ENCODE data around the gene CHRNA5. TPM values are rescaled to one million over a fixed set of nuclear protein-coding genes. Genes with fewer than 3 reads are reported as not detected.
"Not testable (repeated sequence)": the region's sequence is repeated elsewhere in the genome, so short reads cannot be mapped to it uniquely, and the experiment has no call there.

Gene CHRNA5
- total and polyA plus RNA-seq, 2 experiments from 2014 or later: 0.24 to 1.3 TPM

DNA sequence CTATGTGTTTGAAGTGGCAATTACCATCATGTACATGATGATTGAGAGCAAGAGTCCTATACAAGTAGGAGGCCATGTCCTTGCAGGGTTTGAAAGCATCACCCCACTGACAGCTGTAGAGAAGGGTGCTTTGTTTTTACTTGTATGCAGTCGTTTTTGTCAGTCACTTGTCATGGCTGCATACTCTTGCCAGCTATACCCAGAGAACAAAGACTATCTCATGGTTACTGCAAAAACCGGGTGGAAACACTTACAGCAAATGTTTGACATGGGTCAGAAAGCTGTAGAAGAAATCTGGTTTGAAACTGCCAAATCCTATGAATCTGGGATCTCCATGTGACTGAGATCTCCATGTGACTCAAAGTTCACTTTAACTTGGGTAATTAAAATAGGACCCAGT lies 32.0 kb upstream of the CHRNA5 start:
- in situ Hi-C loops (cut with MboI): no loop called here
- H3K9me2 ChIP-seq (ENCODE audit: insufficient read depth): no peaks in the 10 kb centered on the region
- no peak overlapping the region for H3K27ac ChIP-seq
- no peaks in the 10 kb centered on the region for H3F3A ChIP-seq (ENCODE audit: insufficient read depth)
- no peak overlapping the region for H3K9ac ChIP-seq
- WGBS, 2 experiments (ENCODE audit: low coverage in 1 of 2, low lambda C conversion rate in 2 of 2, missing lambda C conversion rate in 2 of 2): 43 to 45% methylated on average over 2 of the region's 2 CpGs
- H3K4me1 ChIP-seq (ENCODE audit: insufficient read depth): no peaks in the 10 kb centered on the region
- no peak overlapping the region for H2AFZ ChIP-seq
- H3K27me3 ChIP-seq (replicated peaks; ENCODE audit: insufficient read depth): no peaks in the 10 kb centered on the region
- no peaks in the 10 kb centered on the region for H3K36me3 ChIP-seq (ENCODE audit: low read depth)
- DNase-seq: no peak
- no peak overlapping the region for H3K4me2 ChIP-seq (ENCODE audit: unreplicated experiment)
- H3K9me3 ChIP-seq (ENCODE audit: low read depth): no peaks in the 10 kb centered on the region
- H3K4me3 ChIP-seq: no peak overlapping the region
- TF ChIP-seq EZH2phosphoT487 (IDR thresholded peaks at IDR 0.05; ENCODE audit: insufficient read depth, low read depth) (no peak), EZH2 (IDR thresholded peaks at IDR 0.05; ENCODE audit: insufficient read depth, poor library complexity, severe bottlenecking) (no peak)
- no peaks in the 10 kb centered on the region for H4K20me1 ChIP-seq (ENCODE audit: insufficient read depth)
- H3K79me2 ChIP-seq (ENCODE audit: insufficient read depth): no peaks in the 10 kb centered on the region

DNA sequence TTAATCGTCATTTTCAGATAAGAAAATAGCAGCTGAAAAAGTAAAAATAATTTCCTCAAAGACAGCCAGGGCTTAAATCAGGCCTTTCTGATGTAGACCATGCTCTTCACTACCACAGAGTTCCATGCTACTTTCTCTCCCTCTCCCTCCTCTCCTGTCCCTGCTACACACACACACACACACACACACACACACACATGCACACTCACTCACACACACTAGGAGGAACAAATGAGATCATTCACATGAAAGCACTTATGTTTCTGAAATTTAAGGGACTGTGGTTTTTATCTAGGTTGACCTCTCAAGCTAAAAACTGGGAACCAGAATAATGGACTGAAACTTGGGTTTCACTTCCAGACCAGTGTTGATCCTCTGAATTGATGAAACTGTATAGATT lies 29.2 kb upstream of the CHRNA5 start:
- WGBS, 2 experiments (ENCODE audit: low coverage in 1 of 2, low lambda C conversion rate in 2 of 2, missing lambda C conversion rate in 2 of 2): 92 to 95% methylated on average over 1 of the region's 1 CpG
- TF ChIP-seq EZH2phosphoT487 (IDR thresholded peaks at IDR 0.05; ENCODE audit: insufficient read depth, low read depth) (no peak), EZH2 (IDR thresholded peaks at IDR 0.05; ENCODE audit: insufficient read depth, poor library complexity, severe bottlenecking) (no peak)

DNA sequence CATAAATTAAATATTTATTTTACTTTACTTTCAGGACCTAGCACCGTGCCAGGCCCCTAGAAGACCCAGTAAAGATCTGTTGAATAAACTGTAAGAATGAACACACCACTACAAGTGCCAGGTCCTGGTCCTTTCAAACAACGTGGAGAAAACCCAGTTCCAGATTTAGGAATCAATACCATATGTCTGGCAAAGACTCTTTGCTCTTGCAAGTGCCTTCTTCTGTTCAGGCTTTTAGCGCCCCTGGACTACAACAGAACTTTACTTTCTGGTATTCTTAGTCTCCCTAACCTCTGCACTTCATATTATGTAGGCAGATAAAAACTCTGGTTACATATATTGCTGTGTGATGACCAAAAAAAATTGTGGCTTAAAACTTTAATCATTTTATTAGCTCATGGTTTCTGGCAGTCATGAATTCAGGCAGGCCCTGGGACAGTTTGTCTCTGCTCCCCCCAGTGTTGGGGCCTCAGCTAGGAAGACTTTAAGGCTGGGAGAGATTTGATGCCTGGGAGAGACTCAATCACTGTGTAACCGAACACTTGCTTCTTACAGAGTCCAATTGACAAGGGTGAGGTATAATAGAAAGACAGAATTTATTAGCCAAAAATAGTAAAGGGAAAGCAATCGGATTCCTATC lies 27.9 kb upstream of the CHRNA5 start:
- Histone ChIP-seq H3K4me3 (no peak overlapping the region), H3K4me1 (ENCODE audit: insufficient read depth) (peaks cover 9% of the 10 kb centered on the region), H4K20me1 (ENCODE audit: insufficient read depth) (no peaks in the 10 kb centered on the region), H3K27ac (no peak overlapping the region), H3K9me3 (ENCODE audit: low read depth) (no peaks in the 10 kb centered on the region), H3K9me2 (ENCODE audit: insufficient read depth) (no peaks in the 10 kb centered on the region), H3K79me2 (ENCODE audit: insufficient read depth) (peaks cover 19% of the 10 kb centered on the region), H3K36me3 (ENCODE audit: low read depth) (peaks cover 4% of the 10 kb centered on the region; the same call in 1 of the 2 replicates), H3K27me3 (replicated peaks; ENCODE audit: insufficient read depth) (no peaks in the 10 kb centered on the region), H3K4me2 (ENCODE audit: unreplicated experiment) (no peak overlapping the region), H3F3A (ENCODE audit: insufficient read depth) (no peaks in the 10 kb centered on the region), H3K9ac (no peak overlapping the region), H2AFZ (no peak overlapping the region)
- in situ Hi-C loops (cut with MboI): no loop called here
- no peak for TF ChIP-seq EZH2 (IDR thresholded peaks at IDR 0.05; ENCODE audit: insufficient read depth, poor library complexity, severe bottlenecking)
- TF ChIP-seq EZH2phosphoT487 (IDR thresholded peaks at IDR 0.05; ENCODE audit: insufficient read depth, low read depth): no peak
- DNase-seq: no peak
- 18 to 20% methylated on average over 5 of the region's 5 CpGs for WGBS, 2 experiments (ENCODE audit: low coverage in 1 of 2, low lambda C conversion rate in 2 of 2, missing lambda C conversion rate in 2 of 2)

More for the DNA sequence above, 29.2 kb upstream of the CHRNA5 start:
- Histone ChIP-seq H3K27me3 (replicated peaks; ENCODE audit: insufficient read depth) (no peaks in the 10 kb centered on the region), H3K9me3 (ENCODE audit: low read depth) (no peaks in the 10 kb centered on the region), H3K36me3 (ENCODE audit: low read depth) (no peaks in the 10 kb centered on the region), H3K4me3 (no peak overlapping the region), H2AFZ (no peak overlapping the region), H3K9ac (no peak overlapping the region), H3F3A (ENCODE audit: insufficient read depth) (no peaks in the 10 kb centered on the region), H3K9me2 (ENCODE audit: insufficient read depth) (no peaks in the 10 kb centered on the region), H4K20me1 (ENCODE audit: insufficient read depth) (no peaks in the 10 kb centered on the region), H3K4me2 (ENCODE audit: unreplicated experiment) (no peak overlapping the region), H3K79me2 (ENCODE audit: insufficient read depth) (peaks cover 6% of the 10 kb centered on the region), H3K4me1 (ENCODE audit: insufficient read depth) (no peaks in the 10 kb centered on the region), H3K27ac (no peak overlapping the region)
- no peak for DNase-seq
- in situ Hi-C loops (cut with MboI): no loop called here

DNA sequence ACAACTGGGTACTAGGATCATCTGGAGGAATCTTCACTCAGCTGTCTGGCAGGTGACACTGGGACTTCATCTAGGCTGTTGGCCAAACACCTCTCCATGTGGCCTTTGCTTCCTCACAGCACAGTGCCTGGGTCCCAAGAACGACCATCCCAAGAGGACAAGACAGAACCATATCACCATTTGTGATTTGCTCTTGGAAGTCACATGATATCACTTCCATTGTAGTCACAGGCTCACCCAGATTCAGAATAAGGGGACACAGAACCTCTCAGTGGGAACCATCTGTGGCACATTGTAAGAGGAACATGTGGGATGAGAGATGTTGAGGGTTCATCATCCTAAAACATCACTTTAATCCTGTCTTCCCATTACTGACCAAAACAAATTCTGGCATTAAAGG lies 27.0 kb upstream of the CHRNA5 start:
- DNase-seq: no peak
- Histone ChIP-seq H3K4me1 (ENCODE audit: insufficient read depth) (peaks cover 9% of the 10 kb centered on the region), H3K9ac (no peak overlapping the region), H3K4me2 (ENCODE audit: unreplicated experiment) (no peak overlapping the region), H3F3A (ENCODE audit: insufficient read depth) (no peaks in the 10 kb centered on the region), H3K4me3 (no peak overlapping the region), H3K9me3 (ENCODE audit: low read depth) (no peaks in the 10 kb centered on the region), H2AFZ (no peak overlapping the region), H3K79me2 (ENCODE audit: insufficient read depth) (peaks cover 29% of the 10 kb centered on the region), H3K27ac (no peak overlapping the region), H4K20me1 (ENCODE audit: insufficient read depth) (no peaks in the 10 kb centered on the region), H3K9me2 (ENCODE audit: insufficient read depth) (no peaks in the 10 kb centered on the region), H3K27me3 (replicated peaks; ENCODE audit: insufficient read depth) (no peaks in the 10 kb centered on the region), H3K36me3 (ENCODE audit: low read depth) (peaks cover 7% of the 10 kb centered on the region; the same call in 1 of the 2 replicates)
- WGBS, 2 experiments (ENCODE audit: low coverage in 1 of 2, low lambda C conversion rate in 2 of 2, missing lambda C conversion rate in 2 of 2): 81 to 82% methylated on average over 1 of the region's 1 CpG
- in situ Hi-C loops (cut with MboI): no loop called here
- no peak for TF ChIP-seq EZH2phosphoT487 (IDR thresholded peaks at IDR 0.05; ENCODE audit: insufficient read depth, low read depth)
- no peak for TF ChIP-seq EZH2 (IDR thresholded peaks at IDR 0.05; ENCODE audit: insufficient read depth, poor library complexity, severe bottlenecking)

DNA sequence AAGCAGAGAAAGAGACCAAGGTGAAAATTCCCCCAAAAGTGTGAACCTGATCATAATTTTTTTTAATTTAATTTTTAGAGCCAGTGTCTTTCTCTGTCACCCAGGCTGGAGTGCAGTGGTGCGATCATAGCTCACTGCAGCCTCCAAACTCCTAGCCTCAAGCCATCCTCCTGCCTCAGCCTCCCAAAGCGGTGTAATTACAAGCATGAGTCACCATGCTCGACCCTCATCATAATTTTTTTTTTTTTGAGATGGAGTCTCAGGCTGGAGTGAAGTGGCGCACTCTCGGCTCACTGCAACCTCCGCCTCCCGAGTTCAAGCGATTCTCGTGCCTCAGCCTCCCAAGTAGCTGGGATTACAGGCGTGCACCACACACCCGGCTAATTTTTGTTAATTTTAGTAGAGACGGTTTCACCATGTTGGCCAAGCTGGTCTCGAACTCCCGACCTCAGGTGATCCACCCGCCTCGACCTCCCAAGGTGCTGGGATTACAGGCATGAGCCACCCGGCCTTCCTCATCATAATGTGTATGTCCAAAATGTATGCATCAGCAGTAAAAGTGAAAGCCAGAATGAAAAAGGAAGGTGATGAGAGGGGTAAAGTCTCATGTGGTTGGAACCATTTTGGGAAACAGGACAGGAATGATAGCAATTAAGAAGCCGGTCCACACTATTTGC lies 25.7 kb upstream of the CHRNA5 start:
- not testable (repeated sequence) for DNase-seq
- peaks cover 36% of the 10 kb centered on the region for H3K79me2 ChIP-seq (ENCODE audit: insufficient read depth)
- 83 to 84% methylated on average over 14 to 18 of the region's 18 CpGs for WGBS, 2 experiments (ENCODE audit: low coverage in 1 of 2, low lambda C conversion rate in 2 of 2, missing lambda C conversion rate in 2 of 2)

More for the DNA sequence above, 25.7 kb upstream of the CHRNA5 start:
- Histone ChIP-seq H3K27ac (peak overlapping the region; percentile 81), H2AFZ (peak overlapping the region; percentile 84), H3K4me3 (peak overlapping the region; percentile 84), H3K9ac (peak overlapping the region; percentile 89), H3K36me3 (ENCODE audit: low read depth) (peaks cover 15% of the 10 kb centered on the region; the same call in 1 of the 2 replicates), H3K4me2 (ENCODE audit: unreplicated experiment) (peak overlapping the region; percentile 86)
- H3K9me3 ChIP-seq (ENCODE audit: low read depth); H4K20me1 ChIP-seq (ENCODE audit: insufficient read depth); H3F3A ChIP-seq (ENCODE audit: insufficient read depth); H3K9me2 ChIP-seq (ENCODE audit: insufficient read depth); H3K27me3 ChIP-seq (replicated peaks; ENCODE audit: insufficient read depth); H3K4me1 ChIP-seq (ENCODE audit: insufficient read depth); in situ Hi-C loops (cut with MboI): not testable (repeated sequence)
